Activated CD4-positive, alpha-beta memory T cell treated with anti-CD3 and anti-CD28 coated beads for 36 hours (primary cell): ENCODE measurements around the gene VEGFD. TPM values are rescaled to one million over a fixed set of nuclear protein-coding genes. Genes with fewer than 3 reads are reported as not detected.

ENCODE experiments used
- CTCF ChIA-PET: fragments of 350-600 bp; sonication (Branson Sonifier 250); formaldehyde crosslinking; loops from one replicate; lab custom pipeline; 2021; ENCODE audit warnings: antibody characterized with exemption, inconsistent platforms; lab: Charles Lee
- POLR2A ChIA-PET: fragments of 350-600 bp; sonication (Branson Sonifier 250); formaldehyde crosslinking; loops from one replicate; lab custom pipeline; 2021; ENCODE audit warnings: antibody characterized with exemption; lab: Charles Lee
- DNase-seq: peaks from one replicate; pipeline ENCODE4 v3.0.0-alpha.2; 2020
- H3K27ac Mint-ChIP-seq: one replicate; pipeline ENCODE4 v1.8.0; 2021; ENCODE audit warnings: mixed read lengths
- H3K27me3 Mint-ChIP-seq: one replicate; pipeline ENCODE4 v1.8.0; 2021; ENCODE audit warnings: mixed read lengths
- H3K36me3 Mint-ChIP-seq: one replicate; pipeline ENCODE4 v1.8.0; 2021; ENCODE audit warnings: mixed read lengths
- H3K4me1 Mint-ChIP-seq: one replicate; pipeline ENCODE4 v1.8.0; 2021; ENCODE audit warnings: low read depth, mixed read lengths
- H3K4me3 Mint-ChIP-seq: one replicate; pipeline ENCODE4 v1.8.0; 2021; ENCODE audit warnings: mild to moderate bottlenecking, mixed read lengths
- H3K9me3 Mint-ChIP-seq: one replicate; pipeline ENCODE4 v1.8.0; 2021; ENCODE audit warnings: mixed read lengths
- intact Hi-C: fragments of 100-400 bp; cut with micrococcal nuclease; formaldehyde crosslinking; loops from one replicate; pipeline ENCODE4 v1.15.1; 2023
- total RNA-seq, 2 experiments: library from RNA; stranded (reverse); gene quantifications; one replicate each; pipeline ENCODE4 v1.2.3, GENCODE V29; 2021

VEGFD gene
- total RNA-seq, 2 experiments from 2014 or later: not detected

DNA sequence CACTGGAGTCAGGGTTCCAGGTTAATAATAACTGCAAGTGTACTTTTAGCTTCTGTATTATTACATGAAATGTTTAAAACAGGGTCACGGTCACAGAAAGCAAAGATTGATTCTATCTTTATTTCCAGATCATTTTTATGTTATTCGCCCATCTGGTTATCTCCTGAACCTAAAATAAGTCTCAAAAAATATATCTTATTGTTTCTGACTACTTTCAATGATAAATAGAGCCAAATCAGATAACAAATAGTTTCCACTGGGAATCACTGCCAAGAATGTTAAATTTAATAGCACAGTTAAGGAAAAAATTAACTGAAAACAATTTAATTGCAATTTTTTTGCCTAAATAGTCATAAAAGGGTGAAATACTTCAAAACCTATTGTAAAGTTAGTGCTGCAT, 17.2 kb upstream of the VEGFD start:
- intact Hi-C loops: no loop called here
- H3K27ac Mint-ChIP-seq: no peak overlapping the region

DNA sequence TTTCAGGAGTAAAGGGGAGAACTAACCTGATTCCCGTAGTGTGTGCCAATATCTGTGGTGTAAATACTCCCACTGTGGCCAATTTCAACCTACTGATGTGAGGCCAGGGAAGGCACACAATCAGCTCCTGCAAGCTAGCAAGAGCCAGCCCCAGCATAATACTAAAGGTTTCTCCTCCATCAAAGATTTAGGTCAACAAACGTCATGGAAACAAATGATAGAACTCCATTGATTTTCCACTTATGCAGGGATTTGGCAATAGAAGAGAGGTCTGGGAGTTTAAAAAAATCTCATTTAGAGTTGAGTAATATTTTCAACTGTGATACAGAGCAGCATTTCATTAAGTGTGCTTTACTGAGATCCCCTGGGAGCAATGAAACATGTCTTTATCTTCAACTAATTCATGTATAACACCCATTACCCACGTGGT, 15.8 kb upstream of the VEGFD start:
- CTCF ChIA-PET: no interaction called here
- Mint-ChIP-seq H3K4me1 (no peaks in the 10 kb centered on the region), H3K4me3 (no peak overlapping the region), H3K36me3 (no peaks in the 10 kb centered on the region), H3K27me3 (no peaks in the 10 kb centered on the region), H3K27ac (no peak overlapping the region), H3K9me3 (no peaks in the 10 kb centered on the region)
- DNase-seq: no peak
- POLR2A ChIA-PET: no interaction called here
- intact Hi-C loops: no loop called here

More for the DNA sequence above, 17.2 kb upstream of the VEGFD start:
- DNase-seq: no peak
- ChIA-PET CTCF (no interaction called here), POLR2A (no interaction called here)
- H3K4me3 Mint-ChIP-seq: no peak overlapping the region
- H3K4me1 Mint-ChIP-seq: no peaks in the 10 kb centered on the region
- H3K36me3 Mint-ChIP-seq: no peaks in the 10 kb centered on the region
- H3K9me3 Mint-ChIP-seq: no peaks in the 10 kb centered on the region
- H3K27me3 Mint-ChIP-seq: no peaks in the 10 kb centered on the region

GRCh38 chrX:15398874-15399273, 14.7 kb upstream of the VEGFD start:
- no peak overlapping the region for H3K4me3 Mint-ChIP-seq
- POLR2A ChIA-PET: no interaction called here
- intact Hi-C loops: no loop called here

GRCh38 chrX:15395789-15396188, 11.6 kb upstream of the VEGFD start:
- ChIA-PET CTCF (no interaction called here), POLR2A (no interaction called here)
- H3K9me3 Mint-ChIP-seq: no peaks in the 10 kb centered on the region
- H3K27me3 Mint-ChIP-seq: peaks cover 2% of the 10 kb centered on the region
- intact Hi-C loops: no loop called here
- no peak overlapping the region for H3K4me3 Mint-ChIP-seq
- no peak for DNase-seq
- no peak overlapping the region for H3K27ac Mint-ChIP-seq
- no peaks in the 10 kb centered on the region for H3K4me1 Mint-ChIP-seq
- H3K36me3 Mint-ChIP-seq: no peaks in the 10 kb centered on the region

More at GRCh38 chrX:15398874-15399273, 14.7 kb upstream of the VEGFD start:
- H3K27me3 Mint-ChIP-seq: no peaks in the 10 kb centered on the region
- no peak overlapping the region for H3K27ac Mint-ChIP-seq
- no peak for DNase-seq
- no peaks in the 10 kb centered on the region for H3K36me3 Mint-ChIP-seq
- CTCF ChIA-PET: no interaction called here
- H3K9me3 Mint-ChIP-seq: no peaks in the 10 kb centered on the region
- no peaks in the 10 kb centered on the region for H3K4me1 Mint-ChIP-seq

GRCh38 chrX:15391850-15392249, 7.6 kb upstream of the VEGFD start:
- Mint-ChIP-seq H3K4me1 (no peaks in the 10 kb centered on the region), H3K36me3 (no peaks in the 10 kb centered on the region), H3K27me3 (peaks cover 2% of the 10 kb centered on the region), H3K27ac (no peak overlapping the region), H3K4me3 (no peak overlapping the region), H3K9me3 (no peaks in the 10 kb centered on the region)
- no peak for DNase-seq
- POLR2A ChIA-PET: no interaction called here
- intact Hi-C loops: no loop called here
- CTCF ChIA-PET: no interaction called here

- intact Hi-C loops: no loop called here
- no peak overlapping the region for H3K27ac Mint-ChIP-seq
These were observed 1.4 kb downstream of the VEGFD start for GRCh38 chrX:15382813-15383212.

GRCh38 chrX:15376956-15377355, 7.3 kb downstream of the VEGFD start:
- Mint-ChIP-seq H3K27ac (no peak overlapping the region), H3K9me3 (no peaks in the 10 kb centered on the region), H3K4me3 (no peak overlapping the region), H3K4me1 (no peaks in the 10 kb centered on the region), H3K27me3 (peaks cover 3% of the 10 kb centered on the region), H3K36me3 (no peaks in the 10 kb centered on the region)
- POLR2A ChIA-PET: no interaction called here
- CTCF ChIA-PET: no interaction called here
- DNase-seq: no peak
- intact Hi-C loops: no loop called here

More at GRCh38 chrX:15382813-15383212, 1.4 kb downstream of the VEGFD start:
- no peaks in the 10 kb centered on the region for H3K9me3 Mint-ChIP-seq
- no peak overlapping the region for H3K4me3 Mint-ChIP-seq
- H3K27me3 Mint-ChIP-seq: no peaks in the 10 kb centered on the region
- POLR2A ChIA-PET: no interaction called here
- no peaks in the 10 kb centered on the region for H3K4me1 Mint-ChIP-seq
- CTCF ChIA-PET: no interaction called here
- H3K36me3 Mint-ChIP-seq: no peaks in the 10 kb centered on the region
- no peak for DNase-seq

- Mint-ChIP-seq H3K4me3 (no peak overlapping the region), H3K27me3 (peaks cover 8% of the 10 kb centered on the region), H3K4me1 (no peaks in the 10 kb centered on the region), H3K36me3 (no peaks in the 10 kb centered on the region), H3K27ac (no peak overlapping the region), H3K9me3 (no peaks in the 10 kb centered on the region)
- ChIA-PET CTCF (no interaction called here), POLR2A (no interaction called here)
- intact Hi-C loops: no loop called here
- DNase-seq: no peak
These were observed 10.2 kb downstream of the VEGFD start for GRCh38 chrX:15373976-15374375.

DNA sequence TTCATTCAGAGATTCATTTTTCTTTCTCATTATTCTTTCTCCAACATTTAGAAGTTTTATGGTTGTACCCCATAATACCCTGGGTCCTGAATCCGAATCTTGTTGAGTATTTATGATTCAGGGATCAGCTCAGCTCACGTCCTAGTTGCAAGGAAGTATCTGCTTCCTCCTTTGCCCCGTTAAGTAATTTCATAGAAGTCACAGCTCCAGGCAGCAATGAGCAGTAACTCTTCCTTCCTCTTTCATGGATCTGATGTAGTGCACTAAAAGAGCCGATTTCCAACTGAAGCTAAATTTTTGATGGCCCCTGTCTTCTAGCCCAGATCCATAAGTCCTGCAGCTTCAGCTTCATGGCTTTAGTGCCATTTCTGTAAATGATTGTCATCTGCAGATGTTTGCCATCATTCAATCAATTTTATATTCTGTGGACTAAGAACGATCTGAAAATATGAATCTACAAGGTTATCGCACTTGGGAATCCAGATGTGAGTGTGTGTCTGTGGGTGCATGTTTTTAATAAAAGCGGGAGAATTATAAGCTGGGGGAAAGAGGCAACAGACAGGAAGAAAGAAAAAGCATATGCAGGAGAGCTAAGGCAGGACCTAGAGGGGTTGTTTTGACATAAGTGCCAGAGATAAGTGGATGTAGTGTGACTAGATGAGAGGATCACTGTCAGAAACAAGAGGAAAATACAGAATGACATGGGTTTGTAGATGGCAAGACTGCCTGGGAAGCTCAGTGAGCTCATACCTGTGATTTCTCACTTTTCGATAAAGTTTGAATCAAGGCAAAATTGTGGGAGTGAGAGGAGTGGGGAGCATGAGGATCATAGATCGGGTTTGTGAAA, 17.5 kb downstream of the VEGFD start:
- intact Hi-C loops: no loop called here
- CTCF ChIA-PET: no interaction called here
- Mint-ChIP-seq H3K9me3 (no peaks in the 10 kb centered on the region), H3K4me1 (no peaks in the 10 kb centered on the region), H3K36me3 (no peaks in the 10 kb centered on the region), H3K4me3 (no peak overlapping the region), H3K27me3 (peaks cover 17% of the 10 kb centered on the region), H3K27ac (no peak overlapping the region)
- POLR2A ChIA-PET: no interaction called here
- DNase-seq: no peak

GRCh38 chrX:15359701-15360100, 24.5 kb downstream of the VEGFD start:
- POLR2A ChIA-PET: no interaction called here
- CTCF ChIA-PET: no interaction called here
- Mint-ChIP-seq H3K4me3 (no peak overlapping the region), H3K9me3 (no peaks in the 10 kb centered on the region), H3K4me1 (no peaks in the 10 kb centered on the region), H3K27me3 (peaks cover 3% of the 10 kb centered on the region), H3K36me3 (no peaks in the 10 kb centered on the region), H3K27ac (no peak overlapping the region)
- DNase-seq: no peak
- intact Hi-C loops: no loop called here

DNA sequence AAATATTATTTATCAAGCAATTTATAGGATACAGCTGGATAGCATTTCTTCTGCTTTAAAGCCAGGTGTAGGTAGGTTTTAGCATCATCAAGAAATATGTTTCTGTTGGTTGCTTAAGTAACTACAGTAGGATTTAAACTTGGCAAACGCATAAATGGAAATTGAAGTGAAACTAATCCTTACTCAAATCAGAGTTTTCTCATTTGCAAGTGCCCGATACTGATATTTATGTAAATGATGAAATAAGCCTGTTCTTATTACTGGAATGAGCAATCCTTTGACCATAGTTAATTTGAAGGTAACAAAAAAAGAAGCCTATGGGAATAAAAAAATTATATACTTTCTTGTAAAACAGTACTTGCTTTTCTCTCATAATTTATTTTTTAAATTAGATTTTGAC, 25.7 kb downstream of the VEGFD start:
- Mint-ChIP-seq H3K36me3 (no peaks in the 10 kb centered on the region), H3K27me3 (no peaks in the 10 kb centered on the region), H3K27ac (no peak overlapping the region), H3K4me1 (no peaks in the 10 kb centered on the region), H3K9me3 (no peaks in the 10 kb centered on the region), H3K4me3 (no peak overlapping the region)
- POLR2A ChIA-PET: no interaction called here
- DNase-seq: no peak
- CTCF ChIA-PET: interaction anchor here (1.1 kb wide), 1 partner anchor 10 kb away, joined by 3 read pairs; no protein-coding TSS in a partner anchor
- intact Hi-C loops: no loop called here

- Mint-ChIP-seq H3K27me3 (no peaks in the 10 kb centered on the region), H3K9me3 (no peaks in the 10 kb centered on the region), H3K27ac (no peak overlapping the region), H3K4me1 (no peaks in the 10 kb centered on the region), H3K4me3 (no peak overlapping the region), H3K36me3 (no peaks in the 10 kb centered on the region)
- intact Hi-C loops: no loop called here
- ChIA-PET POLR2A (no interaction called here), CTCF (interaction anchor here (0.6 kb wide), 1 partner anchor 1667 kb away, joined by 3 read pairs; the partner anchor contains the start of gene RAB9A)
- DNase-seq: no peak
These were observed 27.8 kb downstream of the VEGFD start for GRCh38 chrX:15356444-15356843.
